ENCODE data around the gene CKB.

DNA sequence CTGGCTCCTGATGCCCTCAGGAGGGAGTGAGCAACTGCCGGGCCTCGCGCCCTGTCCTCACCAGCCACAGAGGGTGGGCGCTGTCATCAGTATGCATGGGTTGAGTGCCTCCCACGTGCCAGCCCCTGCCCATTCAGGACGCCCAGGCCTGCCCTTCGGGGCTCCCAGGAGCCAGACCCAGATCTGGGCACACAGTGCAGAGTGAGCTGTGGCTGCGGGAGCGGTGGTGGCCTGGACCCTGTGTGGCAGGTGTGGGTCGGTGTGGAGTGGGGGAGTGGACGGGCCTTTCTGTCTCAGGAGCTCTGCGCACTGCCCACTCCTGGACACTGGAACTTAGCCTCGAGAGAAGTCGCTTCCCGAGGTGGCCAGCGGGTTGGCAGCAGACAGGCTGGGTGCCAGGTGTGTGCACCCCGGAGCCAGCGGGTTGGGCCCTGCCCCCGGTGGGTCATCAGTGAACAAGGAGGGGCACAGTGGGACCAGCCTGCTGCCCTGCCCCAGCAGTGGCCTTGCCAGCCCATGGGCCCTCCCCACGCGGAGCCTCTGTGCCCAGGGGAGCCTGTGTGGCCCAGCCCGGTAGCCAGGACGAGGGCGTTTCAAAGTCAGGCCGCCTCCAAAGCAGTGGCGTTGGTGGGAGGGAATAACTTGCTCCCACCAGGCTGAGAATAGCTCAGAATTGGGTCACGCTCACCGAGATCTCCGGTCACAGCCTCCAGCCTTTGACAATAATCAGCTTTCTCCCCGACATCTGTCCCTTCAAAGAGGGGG lies 15.8 kb upstream of the CKB start:
- no peak for TF ChIP-seq REST (IDR thresholded peaks at IDR 0.05)
- TF ChIP-seq, protein P1, sequence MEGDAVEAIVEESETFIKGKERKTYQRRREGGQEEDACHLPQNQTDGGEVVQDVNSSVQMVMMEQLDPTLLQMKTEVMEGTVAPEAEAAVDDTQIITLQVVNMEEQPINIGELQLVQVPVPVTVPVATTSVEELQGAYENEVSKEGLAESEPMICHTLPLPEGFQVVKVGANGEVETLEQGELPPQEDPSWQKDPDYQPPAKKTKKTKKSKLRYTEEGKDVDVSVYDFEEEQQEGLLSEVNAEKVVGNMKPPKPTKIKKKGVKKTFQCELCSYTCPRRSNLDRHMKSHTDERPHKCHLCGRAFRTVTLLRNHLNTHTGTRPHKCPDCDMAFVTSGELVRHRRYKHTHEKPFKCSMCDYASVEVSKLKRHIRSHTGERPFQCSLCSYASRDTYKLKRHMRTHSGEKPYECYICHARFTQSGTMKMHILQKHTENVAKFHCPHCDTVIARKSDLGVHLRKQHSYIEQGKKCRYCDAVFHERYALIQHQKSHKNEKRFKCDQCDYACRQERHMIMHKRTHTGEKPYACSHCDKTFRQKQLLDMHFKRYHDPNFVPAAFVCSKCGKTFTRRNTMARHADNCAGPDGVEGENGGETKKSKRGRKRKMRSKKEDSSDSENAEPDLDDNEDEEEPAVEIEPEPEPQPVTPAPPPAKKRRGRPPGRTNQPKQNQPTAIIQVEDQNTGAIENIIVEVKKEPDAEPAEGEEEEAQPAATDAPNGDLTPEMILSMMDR (IDR thresholded peaks at IDR 0.05; ENCODE audit: low read depth, low read length, missing input control), result no peak
- TF ChIP-seq, protein P2, sequence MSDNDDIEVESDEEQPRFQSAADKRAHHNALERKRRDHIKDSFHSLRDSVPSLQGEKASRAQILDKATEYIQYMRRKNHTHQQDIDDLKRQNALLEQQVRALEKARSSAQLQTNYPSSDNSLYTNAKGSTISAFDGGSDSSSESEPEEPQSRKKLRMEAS (IDR thresholded peaks at IDR 0.05), result no peak
- TF ChIP-seq GABPA (IDR thresholded peaks at IDR 0.05 in 1 of 2, conservative IDR thresholded peaks at IDR 0.05 in 1 of 2), result no peak
- TF ChIP-seq RXRA (IDR thresholded peaks at IDR 0.05), result no peak
- TF ChIP-seq TAF1 (conservative IDR thresholded peaks at IDR 0.05), result no peak
- no peak for TF ChIP-seq JUND (IDR thresholded peaks at IDR 0.05)
- TF ChIP-seq NR2F2 (IDR thresholded peaks at IDR 0.05), result no peak
- TF ChIP-seq RAD21 (IDR thresholded peaks at IDR 0.05), result no peak
- no peak for TF ChIP-seq YY1 (IDR thresholded peaks at IDR 0.05)
- no peak for TF ChIP-seq SP1 (IDR thresholded peaks at IDR 0.05)
- TF ChIP-seq HNF4A (conservative IDR thresholded peaks at IDR 0.05), result no peak
- TF ChIP-seq, protein P3, sequence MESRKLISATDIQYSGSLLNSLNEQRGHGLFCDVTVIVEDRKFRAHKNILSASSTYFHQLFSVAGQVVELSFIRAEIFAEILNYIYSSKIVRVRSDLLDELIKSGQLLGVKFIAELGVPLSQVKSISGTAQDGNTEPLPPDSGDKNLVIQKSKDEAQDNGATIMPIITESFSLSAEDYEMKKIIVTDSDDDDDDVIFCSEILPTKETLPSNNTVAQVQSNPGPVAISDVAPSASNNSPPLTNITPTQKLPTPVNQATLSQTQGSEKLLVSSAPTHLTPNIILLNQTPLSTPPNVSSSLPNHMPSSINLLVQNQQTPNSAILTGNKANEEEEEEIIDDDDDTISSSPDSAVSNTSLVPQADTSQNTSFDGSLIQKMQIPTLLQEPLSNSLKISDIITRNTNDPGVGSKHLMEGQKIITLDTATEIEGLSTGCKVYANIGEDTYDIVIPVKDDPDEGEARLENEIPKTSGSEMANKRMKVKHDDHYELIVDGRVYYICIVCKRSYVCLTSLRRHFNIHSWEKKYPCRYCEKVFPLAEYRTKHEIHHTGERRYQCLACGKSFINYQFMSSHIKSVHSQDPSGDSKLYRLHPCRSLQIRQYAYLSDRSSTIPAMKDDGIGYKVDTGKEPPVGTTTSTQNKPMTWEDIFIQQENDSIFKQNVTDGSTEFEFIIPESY (IDR thresholded peaks at IDR 0.05), result no peak
- no peak for TF ChIP-seq FOXA2 (IDR thresholded peaks at IDR 0.05)

All from liver (tissue), 3 donors.